H7 (cell line): ENCODE measurements around the gene SEPHS1. TPM values are rescaled to one million over a fixed set of nuclear protein-coding genes. Genes with fewer than 3 reads are reported as not detected.
A peak's percentile ranks its signal among the peaks of the same experiment; 100 is the strongest.
"Not testable (repeated sequence)": the region's sequence is repeated elsewhere in the genome, so short reads cannot be mapped to it uniquely, and the experiment has no call there.

Experiments used
- DNase-seq: peaks from one replicate; pipeline ENCODE4 v3.0.0; 2012
- H3K27me3 ChIP-seq: 2 replicates; pipeline ENCODE4 v1.6.0; 2011; ENCODE audit warnings: mild to moderate bottlenecking, low read length; ENCODE audit not compliant: control insufficient read depth, insufficient read depth
- H3K36me3 ChIP-seq: replicated peaks from 2 replicates; pipeline ENCODE4 v1.5.1; 2011; ENCODE audit warnings: low read length; ENCODE audit not compliant: control insufficient read depth, insufficient read depth
- H3K4me3 ChIP-seq: 2 replicates; pipeline ENCODE4 v1.5.1; 2011; ENCODE audit warnings: low read depth, mild to moderate bottlenecking, control low read depth, low read length, moderate library complexity; ENCODE audit not compliant: insufficient read depth
- total RNA-seq: library from RNA; depleted of rRNA; stranded (reverse); fragments of >200 nt; shearing (Covaris generic); gene quantifications from 2 replicates; pipeline ENCODE4 v1.2.3, GENCODE V29; 2014; rRNA removed

Gene SEPHS1, protein sequence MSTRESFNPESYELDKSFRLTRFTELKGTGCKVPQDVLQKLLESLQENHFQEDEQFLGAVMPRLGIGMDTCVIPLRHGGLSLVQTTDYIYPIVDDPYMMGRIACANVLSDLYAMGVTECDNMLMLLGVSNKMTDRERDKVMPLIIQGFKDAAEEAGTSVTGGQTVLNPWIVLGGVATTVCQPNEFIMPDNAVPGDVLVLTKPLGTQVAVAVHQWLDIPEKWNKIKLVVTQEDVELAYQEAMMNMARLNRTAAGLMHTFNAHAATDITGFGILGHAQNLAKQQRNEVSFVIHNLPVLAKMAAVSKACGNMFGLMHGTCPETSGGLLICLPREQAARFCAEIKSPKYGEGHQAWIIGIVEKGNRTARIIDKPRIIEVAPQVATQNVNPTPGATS
- total RNA-seq, result 338 and 341 TPM in 2 replicates

DNA sequence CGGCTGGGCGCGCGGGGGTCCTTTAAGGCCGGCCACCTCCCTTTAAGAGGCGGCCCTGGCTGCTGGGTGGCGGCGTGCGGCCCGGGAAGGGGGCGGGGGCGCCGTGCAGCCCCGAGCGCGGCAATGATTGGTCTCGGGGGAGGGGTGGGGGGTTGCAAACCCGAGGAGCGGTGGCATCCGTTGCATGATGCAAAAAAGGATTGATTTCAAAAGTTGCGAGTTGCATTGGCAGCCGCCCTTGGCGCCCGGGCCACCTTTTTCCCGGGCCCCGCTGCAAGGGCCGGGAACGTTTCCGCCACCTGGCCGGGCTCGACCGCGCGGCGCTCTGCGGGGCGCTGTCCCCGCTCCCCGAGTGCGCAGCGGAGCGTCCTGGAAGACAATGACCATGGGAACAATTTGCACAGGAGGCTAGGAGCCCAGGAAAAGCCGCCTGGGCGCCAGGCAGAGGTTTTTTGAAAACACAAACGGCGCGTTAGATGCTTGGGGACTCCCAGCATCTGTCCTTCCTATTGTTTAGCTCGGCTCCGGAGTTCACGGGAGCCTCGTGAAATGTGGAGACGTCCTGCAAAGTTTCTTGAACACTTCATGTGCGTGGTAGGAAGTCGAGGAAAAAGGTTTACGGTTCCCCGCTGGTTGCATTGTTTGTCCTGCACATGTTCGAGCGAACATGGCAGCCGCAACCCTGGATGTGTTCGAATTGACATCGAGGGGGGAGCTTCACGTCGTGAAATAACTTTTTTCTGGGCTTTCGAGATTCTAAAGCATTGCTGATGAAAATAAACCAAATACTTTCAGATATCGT is at the start of gene SEPHS1:
SEPHS1 (minus strand) TSS at position 78 of the 802 bp plus-strand sequence. CDS start 3,343 bp downstream, outside the sequence.
- Histone ChIP-seq H3K4me3 (peak within 1 kb of the TSS; percentile 73), H3K36me3 (peaks cover 4% of the 10 kb centered on the region), H3K27me3 (no peaks in the 10 kb centered on the region)
- peak; percentile 97 for DNase-seq

DNA sequence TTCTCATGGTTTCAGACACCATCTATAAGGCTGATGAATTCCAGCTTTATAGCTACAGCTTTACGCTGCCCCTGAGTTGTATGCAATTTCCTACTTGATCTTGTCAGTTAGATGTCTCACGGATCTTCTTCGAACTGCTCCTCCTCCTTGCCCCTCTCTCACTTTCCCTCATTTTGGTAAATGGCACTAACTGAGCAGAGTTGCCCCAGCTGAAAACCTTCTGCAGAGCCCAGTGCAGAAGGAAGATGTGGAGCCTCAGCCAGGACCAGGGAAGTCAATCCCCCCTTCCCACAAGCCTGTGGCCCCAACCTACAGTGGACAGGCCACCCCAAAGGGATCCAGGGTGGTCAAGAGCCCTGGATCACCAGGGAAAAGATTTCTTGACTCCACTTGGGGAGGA is 49.0 kb upstream of the SEPHS1 start:
- H3K4me3 ChIP-seq, result no peak overlapping the region
- H3K27me3 ChIP-seq, result no peaks in the 10 kb centered on the region
- no peaks in the 10 kb centered on the region for H3K36me3 ChIP-seq
- no peak for DNase-seq

DNA sequence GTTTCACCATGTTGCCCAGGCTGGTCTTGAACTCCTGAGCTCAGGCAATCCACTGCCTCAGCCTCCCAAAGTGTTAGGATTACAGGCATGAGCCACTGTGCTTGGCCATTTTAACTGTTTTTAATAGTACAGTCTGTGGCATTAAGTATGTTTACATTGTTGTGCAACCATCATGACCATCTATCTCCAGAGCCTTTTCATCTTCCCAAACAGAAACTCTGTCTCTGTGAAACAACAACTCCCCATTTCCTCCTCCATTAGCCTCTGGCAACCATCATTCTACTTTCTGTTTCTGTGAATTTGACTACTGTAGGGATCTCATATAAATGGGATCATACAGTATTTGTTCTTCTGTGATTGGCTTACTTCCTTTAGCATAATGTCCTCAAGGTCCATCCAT is 48.3 kb upstream of the SEPHS1 start:
- Histone ChIP-seq H3K4me3 (no peak overlapping the region), H3K36me3 (no peaks in the 10 kb centered on the region), H3K27me3 (no peaks in the 10 kb centered on the region)
- DNase-seq, result no peak

DNA sequence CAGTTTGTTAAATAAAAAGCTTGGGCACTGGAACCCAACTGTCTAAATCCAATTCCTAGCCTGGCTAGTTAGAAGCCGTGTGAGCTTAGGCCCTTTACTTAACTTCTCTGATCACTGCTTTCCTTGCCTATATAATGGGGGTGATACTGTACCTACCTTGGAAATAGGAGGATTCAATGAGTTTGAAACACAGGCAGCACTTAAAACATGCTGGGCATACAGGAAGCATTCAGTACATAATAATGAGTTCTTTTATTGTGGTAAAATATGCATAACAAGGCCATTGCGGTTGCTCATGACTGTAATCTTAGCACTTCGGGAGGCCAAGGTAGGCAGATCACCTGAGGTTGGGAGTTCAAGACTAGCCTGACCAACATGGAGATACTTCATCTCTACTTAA is 47.4 kb upstream of the SEPHS1 start:
- no peak for DNase-seq
- Histone ChIP-seq H3K36me3 (no peaks in the 10 kb centered on the region), H3K4me3 (no peak overlapping the region), H3K27me3 (no peaks in the 10 kb centered on the region)

DNA sequence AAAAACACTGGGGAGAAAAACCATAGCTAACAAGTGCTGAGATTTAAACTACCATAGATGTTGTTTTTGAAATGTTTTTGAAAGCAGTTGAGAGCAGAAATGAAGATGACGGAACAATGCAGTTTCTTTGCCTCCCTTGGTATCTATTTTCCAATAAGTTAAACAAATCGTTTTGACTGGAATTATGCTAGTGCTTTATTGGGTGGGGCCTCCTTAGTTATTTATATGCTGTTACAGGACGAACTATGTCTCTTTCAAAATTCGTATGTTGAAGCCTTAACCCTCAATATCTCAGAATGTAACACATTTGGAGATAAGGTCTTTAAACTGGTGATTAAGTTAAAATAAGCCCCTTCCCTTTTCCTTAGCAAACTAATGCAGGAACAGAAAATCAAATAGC is 45.5 kb upstream of the SEPHS1 start:
- Histone ChIP-seq H3K4me3 (no peak overlapping the region), H3K27me3 (no peaks in the 10 kb centered on the region), H3K36me3 (no peaks in the 10 kb centered on the region)
- no peak for DNase-seq

DNA sequence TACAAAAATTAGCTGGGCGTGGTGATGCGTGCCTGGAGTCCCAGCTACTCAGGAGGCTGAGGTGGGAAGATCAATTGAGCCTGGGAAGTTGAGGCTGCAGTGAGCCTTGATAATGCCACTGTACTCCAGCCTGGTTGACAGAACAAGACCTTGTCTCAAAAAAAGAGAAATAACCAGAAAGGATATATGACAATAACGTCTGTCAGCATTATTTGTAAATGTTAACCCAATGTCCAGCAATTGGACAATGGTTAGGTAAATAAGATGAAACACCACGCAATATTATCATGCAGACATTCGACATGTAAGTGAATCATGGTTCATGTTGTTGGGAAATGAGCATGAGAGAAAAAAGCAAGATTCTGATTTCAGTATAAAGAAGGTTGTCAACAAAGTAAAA is 44.6 kb upstream of the SEPHS1 start:
- no peaks in the 10 kb centered on the region for H3K36me3 ChIP-seq
- H3K4me3 ChIP-seq, result no peak overlapping the region
- no peaks in the 10 kb centered on the region for H3K27me3 ChIP-seq
- no peak for DNase-seq

DNA sequence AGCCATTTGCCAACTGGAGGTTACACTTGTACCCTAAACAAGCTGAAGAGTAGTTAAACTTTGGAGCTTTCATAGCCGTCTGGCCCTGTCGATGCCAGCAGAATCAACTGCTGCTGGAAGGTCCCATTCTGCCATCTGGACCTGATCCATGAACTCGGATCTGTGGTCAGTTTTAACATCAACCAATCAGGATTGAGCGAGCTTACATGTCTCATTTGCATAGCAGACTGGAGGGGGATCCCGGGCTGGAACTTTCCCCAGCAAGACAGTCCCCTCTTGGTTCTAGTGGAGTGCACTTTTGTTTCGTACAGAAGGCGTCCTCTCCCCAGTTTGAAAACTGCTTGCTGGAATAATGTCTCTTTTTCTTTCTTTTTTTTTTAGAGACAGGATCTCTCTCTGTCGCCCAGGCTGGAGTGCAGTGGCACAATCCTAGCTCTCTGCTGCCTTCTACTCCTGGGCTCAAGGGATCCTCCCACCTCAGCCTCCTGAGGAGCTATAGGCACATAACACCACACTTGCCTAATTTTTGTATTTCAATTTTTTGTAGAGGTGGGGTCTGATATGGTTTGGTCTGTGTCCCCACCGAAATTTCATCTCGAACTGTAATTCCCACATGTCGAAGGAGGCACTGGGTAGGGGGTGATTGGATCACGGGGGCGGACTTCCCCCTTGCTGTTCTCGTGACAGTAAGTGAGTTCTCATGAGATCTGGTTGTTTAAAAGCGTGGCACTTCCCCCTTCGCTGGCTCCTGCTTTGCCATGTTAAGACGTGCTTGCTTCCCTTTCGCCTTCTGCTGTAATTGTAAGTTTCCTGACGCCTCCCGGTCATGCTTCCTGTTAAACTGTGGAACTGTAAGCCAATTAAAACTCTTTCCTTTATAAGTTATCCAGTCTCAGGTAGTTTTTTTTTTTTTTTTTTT is 42.8 kb upstream of the SEPHS1 start:
- Histone ChIP-seq H3K27me3 (no peaks in the 10 kb centered on the region), H3K36me3 (no peaks in the 10 kb centered on the region), H3K4me3 (no peak overlapping the region)
- DNase-seq, result peak; percentile 56

DNA sequence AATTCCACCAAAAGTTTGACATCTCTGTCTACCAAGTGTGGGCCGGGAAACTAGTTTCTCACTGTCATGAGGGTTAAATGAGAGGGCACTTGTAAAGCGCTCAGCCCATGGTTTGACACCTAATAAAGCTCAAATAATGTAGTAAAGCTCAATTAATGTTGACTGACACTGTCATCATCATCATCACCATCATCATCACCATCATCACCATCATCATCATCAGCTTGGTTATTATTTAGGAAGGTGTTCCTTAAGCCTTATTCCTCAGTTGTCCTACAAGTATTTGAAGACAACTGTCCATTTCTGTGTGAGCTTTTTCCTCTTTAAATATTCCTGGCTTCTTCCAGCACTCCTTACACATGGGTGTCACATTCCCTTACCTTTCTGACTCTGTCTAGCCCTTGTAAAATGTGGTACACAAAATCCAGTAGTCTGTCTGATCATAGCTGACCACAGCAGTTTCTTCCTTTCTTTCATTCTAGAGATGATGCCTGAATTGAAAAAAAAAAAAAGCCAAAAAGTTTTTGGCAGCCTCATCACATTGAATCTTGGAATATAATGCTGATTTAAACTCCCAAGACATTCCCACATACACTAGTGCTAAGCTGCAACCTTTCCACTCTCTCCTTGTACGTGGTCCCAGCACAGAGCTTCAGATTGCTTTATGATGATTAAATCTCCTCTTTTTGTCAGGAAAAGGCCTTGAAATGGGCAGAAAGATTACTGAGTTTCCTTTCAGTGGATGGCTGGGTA is 40.6 kb upstream of the SEPHS1 start:
- H3K36me3 ChIP-seq, result no peaks in the 10 kb centered on the region
- DNase-seq, result no peak
- H3K4me3 ChIP-seq, result no peak overlapping the region
- no peaks in the 10 kb centered on the region for H3K27me3 ChIP-seq

DNA sequence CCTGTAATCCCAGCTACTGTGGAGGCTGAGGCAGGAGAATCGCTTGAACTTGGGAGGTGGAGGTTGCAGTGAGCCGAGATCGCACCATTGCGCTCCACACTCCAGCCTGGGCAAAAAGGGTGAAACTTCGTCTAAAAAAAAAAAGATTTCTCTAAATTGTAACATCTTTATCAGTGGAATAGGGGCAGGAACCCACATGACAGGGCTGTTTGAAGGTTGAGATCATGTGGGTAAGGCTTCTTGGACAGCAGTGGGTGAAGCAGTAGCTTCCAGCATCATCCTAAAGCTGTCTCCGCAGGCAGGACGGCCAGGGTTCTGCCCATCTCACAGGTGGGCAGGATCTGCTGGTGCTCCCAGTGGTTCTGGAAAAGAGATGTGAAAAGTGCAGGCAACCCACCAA is 37.9 kb upstream of the SEPHS1 start:
- Histone ChIP-seq H3K27me3 (peaks cover 3% of the 10 kb centered on the region; the same call in 1 of the 2 replicates), H3K4me3 (no peak overlapping the region), H3K36me3 (no peaks in the 10 kb centered on the region)
- no peak for DNase-seq

DNA sequence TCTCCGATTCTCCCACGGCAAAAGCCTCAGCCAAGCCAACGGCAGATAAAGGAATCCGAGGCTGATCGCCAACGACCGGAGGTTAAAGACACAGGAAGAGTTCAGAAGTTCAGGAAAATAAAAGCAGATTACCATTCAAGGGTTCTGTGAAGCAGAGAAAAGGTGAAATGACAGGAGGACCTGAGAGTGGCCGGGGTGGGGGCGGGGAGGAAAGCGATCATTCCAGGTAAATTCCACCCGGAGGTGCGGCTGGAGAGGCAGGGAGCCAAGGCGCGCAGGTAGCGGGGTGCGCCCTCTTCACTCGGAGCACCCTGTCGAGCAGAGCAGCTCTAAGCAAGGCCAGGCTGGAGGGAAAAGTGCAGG is 35.3 kb upstream of the SEPHS1 start:
- Histone ChIP-seq H3K4me3 (peak overlapping the region; percentile 24; the same call in 1 of the 2 replicates), H3K27me3 (peaks cover 3% of the 10 kb centered on the region; the same call in 1 of the 2 replicates), H3K36me3 (no peaks in the 10 kb centered on the region)
- peak; percentile 59 for DNase-seq

DNA sequence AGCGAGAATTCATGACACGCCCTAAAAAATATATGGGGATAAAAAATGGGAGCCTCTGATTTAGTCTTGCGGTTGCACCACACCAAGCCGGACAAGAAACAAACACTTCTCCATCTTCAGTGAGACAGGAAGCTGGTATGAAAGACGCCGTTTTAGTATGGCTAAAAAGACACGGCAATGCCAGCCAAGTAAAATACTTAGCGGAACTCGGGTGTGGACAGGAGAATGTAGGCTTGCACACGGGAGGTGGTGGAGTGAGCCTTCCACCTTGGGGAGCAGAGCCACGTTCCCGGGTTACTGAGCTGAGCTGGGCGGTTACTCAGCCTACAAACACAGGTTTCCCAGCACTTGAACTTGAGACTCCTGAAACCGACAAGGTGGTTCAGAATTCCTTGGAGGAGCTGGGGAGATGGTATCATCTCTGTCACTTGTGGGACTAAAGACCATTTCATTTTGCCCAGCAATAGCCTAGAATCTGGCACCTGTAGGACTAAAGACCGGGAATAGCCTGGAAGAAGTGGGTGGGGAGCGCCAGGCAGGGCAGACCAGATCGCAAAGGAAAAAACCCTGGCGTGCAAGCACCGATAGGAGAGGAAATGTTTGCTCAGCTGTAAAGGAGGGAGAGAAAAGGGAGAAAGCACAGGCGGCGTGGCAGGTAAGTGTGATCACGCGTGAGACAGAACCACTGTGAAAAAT is 34.8 kb upstream of the SEPHS1 start:
- Histone ChIP-seq H3K36me3 (no peaks in the 10 kb centered on the region), H3K27me3 (peaks cover 3% of the 10 kb centered on the region; the same call in 1 of the 2 replicates), H3K4me3 (peak overlapping the region; percentile 24; the same call in 1 of the 2 replicates)
- DNase-seq, result no peak

DNA sequence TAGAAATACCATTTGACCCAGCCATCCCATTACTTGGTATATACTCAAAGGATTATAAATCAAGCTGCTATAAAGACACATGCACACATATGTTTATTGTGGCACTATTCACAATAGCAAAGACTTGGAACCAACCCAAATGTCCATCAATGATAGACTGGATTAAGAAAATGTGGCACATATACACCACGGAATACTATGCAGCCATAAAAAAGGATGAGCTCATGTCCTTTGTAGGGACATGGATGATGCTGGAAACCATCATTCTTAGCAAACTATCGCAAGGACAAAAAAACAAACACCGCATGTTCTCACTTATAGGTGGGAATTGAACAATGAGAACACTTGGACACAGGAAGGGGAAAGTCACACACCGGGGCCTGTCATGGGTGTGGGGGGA is 31.0 kb upstream of the SEPHS1 start:
- H3K4me3 ChIP-seq, DNase-seq, H3K27me3 ChIP-seq, H3K36me3 ChIP-seq: not testable (repeated sequence)

DNA sequence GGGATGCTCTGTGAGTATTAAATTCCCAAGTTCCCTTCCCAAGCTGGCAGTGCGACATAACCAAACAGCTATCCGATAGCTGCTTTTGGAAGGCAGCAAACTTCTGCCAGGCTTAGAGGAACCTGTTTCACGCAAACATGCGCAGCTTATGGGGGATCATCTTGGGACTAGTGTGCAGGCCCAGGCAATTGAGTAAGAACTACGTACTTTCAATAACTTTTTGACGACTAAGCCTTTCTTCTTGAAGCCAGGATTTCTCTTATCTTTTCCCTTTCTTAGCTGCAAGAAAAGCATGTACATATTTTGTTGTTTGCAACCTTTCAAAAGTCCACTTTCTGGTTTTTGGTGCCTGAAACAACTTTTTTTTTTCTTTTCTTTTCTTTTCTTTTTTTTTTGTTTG is 28.7 kb upstream of the SEPHS1 start:
- Histone ChIP-seq H3K36me3 (no peaks in the 10 kb centered on the region), H3K27me3 (no peaks in the 10 kb centered on the region), H3K4me3 (no peak overlapping the region)
- no peak for DNase-seq
